Measurements from ENCODE around the gene PRKCQ.

The PRKCQ gene

DNA sequence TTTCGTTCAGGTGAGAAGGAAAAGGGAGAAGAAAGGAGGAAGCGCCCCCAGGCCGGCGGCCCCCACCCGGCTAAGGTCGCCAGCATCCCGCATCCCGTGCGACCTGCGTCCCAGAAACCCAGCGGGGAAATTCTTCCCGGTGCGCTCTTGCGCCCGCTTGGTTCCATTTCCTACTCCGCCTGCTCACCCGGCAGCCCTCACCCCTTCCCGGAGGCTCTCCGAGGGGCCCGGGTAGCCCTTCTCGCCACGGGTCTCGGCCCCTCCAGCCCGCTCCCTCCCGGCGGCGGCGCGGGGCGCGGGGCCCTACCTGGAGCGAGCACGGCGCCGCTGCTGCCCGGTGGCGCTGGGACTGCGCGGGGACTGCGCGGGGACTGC, at the start of gene PRKCQ:
TSS of gene PRKCQ (minus strand) at position 373 of the 375 bp plus-strand sequence. CDS start 65,141 bp downstream, outside the sequence.
- no peak for DNase-seq (ENCODE audit: low read depth, low spot score)

DNA sequence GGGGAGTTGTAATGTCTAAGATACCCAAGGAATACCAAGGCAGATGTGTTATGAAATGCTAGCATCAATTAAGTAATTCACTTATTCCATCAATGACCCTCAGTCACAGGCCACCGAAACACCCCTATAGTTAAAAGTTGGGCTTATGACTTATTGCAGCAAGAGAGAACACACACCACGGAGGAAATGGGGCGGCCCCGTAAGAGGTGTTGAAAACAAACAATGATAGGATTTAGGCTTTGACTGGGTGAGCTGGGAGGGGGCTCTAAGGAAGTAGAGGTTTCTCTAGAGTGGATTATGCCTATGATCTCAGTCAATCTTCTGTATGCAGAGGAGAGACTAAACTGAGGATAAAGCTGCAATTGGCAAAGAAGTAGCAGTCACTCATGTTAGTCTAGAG, 45.4 kb upstream of the PRKCQ start:
- no peak for DNase-seq (ENCODE audit: low read depth, low spot score)

DNA sequence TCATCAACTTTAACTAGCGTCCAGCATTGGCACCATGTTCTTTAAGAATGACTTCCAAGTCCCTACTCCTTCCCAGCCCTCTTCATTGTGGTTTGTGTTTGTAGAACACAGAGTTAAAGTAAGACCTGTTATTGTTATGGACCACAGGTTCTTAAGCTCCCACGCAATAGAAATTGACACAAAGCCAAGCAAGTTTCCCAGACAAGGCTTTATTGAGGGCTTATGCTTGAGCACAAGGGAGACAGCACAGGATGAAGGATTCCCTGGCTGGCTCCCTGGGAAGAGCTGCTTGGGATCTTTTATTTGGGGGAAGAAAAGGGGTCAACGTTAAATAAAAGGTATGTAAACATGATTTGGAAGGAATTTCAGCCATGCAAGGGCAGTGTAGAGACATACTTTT, 44.3 kb upstream of the PRKCQ start:
- DNase-seq (ENCODE audit: low read depth, low spot score): no peak

DNA sequence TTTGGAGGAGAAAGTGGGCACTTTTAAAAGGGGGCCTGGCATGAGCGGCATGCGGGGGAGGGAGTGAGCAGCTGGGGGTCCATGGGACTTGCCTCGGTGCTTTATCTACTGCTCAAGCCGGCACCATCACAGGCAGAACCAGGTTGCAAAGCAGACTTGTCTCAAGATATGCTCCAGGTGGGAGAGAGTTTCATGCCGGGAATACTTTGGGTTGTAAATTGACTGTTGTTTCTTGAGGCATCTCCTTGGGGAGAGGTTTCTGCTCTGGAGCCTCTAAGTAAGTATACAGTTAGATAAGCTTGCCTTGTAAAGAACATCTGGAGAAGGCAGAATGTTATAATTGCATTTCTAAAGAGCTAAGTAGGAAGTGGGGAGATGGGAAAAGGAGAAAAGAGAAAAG, 42.8 kb upstream of the PRKCQ start:
- DNase-seq (ENCODE audit: low read depth, low spot score): no peak

DNA sequence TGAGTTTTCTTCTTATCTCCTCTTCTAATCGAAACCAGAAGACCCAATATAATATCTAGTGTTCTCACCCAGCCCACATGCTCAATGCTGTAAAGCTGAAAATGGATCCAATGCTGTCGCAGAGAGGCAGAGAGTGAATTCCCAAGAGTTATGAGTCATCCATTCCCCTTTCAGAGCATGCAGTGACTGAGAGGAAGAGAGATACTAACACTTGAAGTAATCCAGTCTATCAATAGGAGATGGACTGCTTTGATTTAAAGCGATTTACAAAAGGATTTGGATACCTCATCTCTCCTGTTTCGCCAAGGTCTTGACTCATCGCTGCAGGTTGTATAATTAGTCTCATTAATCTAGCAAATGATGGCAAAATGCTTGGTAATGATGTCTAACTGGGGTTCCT, 41.5 kb upstream of the PRKCQ start:
- no peak for DNase-seq (ENCODE audit: low read depth, low spot score)

DNA sequence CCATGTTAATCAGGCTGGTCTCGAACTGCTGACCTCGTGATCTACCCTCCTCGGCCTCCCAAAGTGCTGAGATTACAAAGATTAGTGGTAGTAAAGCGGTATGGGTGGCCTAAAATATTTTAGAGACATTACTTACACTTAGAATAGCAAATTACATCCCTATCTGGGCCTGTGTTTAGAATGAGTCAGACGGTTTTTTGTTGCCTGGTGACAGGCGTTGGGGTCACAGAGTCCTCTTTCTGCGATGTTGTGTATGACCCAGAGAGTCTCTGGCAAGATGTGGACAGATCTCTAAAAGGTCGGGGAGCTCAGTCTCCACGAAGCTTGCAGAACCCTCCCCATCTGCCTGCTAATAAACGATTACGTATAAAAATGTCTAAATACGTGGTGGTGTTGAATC, 39.6 kb upstream of the PRKCQ start:
- DNase-seq (ENCODE audit: low read depth, low spot score): no peak

DNA sequence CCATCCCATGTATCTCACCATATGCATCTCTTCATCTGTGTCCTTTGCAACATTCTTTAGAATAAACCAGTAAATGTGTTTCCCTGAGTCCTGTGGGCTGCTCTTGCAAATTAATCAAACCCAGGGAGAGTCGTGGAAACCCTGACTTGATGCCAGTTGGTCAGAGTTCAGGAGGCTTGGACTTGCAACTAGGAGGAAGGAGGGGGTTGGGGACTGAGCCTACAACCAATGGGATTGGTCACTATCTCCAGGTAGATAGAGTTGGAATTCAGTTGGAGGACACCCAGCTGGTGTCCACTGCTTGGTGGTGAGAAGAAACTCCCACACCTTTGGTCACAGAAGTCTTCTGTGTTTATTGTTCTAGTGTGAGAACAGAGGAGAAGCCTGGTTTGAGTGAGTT, 38.3 kb upstream of the PRKCQ start:
- DNase-seq (ENCODE audit: low read depth, low spot score): no peak

DNA sequence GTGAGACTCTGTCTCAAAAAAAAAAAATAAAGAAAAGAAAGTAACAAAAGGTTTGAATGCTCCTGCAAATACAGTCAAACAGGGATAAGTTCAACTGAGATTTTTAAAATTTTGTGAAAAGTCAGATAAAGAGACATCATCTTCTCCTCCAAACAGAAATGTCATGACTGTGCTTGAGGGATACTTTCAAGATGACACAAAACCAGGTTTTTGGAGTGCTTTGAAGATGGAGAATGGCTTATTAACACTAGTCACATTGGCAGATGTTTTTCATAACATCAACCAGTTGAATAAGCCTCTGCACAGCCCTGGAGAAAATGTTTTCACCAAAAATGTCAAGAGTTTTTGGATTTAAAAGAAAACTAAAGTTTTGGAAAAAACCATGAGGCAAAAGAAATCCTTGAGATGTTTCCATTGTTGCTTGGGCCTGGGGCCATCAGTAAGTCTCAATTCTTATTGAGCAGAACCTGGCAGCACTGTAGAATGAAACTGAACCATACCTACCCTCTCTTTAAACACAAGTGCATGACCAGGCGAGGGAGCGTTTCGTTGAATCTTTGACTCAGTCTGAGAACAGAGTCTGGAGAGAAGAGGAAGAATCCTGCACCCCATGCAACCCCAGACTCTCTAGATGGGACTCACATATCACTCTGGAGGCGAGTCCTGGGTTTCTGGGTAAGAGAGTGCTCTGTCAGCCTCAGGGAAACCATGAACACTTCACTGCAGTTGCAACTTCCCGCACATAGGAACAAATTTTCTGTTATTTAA, 37.4 kb upstream of the PRKCQ start:
- DNase-seq (ENCODE audit: low read depth, low spot score): no peak

DNA sequence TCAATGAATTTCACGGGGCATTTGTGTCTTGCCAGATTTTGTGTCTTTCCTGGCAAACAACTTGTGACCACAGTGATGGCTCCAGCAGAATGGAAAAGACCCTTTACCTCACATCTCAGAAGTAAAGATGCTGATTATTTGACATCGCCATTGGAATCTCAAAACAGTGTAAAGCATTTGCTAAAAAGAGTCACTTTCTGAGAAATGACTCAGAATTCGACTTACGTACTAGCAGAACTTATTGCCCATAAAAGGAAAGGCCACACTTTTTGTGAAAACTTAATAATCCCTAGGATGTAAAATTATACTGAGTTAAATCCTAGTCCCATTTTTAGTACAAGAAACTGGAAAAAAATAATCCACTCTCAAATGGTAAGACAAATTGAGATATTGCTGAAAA, 35.9 kb upstream of the PRKCQ start:
- no peak for DNase-seq (ENCODE audit: low read depth, low spot score)

DNA sequence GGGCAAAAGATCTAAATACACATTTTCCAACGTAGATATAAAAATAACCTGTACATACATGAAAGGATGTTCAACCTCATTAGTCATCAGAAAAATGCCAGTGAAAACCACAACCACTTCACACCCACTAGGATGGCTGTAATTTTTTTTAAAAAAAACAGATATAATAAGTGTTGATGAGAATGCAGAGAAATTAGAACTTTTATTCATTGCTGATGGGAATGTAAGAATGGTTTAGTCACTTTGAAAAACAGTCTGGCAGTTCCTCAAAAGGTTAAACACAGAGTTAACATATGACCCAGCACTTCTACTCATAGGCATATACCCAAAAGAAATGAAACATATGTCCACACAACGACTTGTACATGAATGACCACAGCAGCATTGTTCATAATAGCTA, 32.3 kb upstream of the PRKCQ start:
- DNase-seq (ENCODE audit: low read depth, low spot score): no peak

DNA sequence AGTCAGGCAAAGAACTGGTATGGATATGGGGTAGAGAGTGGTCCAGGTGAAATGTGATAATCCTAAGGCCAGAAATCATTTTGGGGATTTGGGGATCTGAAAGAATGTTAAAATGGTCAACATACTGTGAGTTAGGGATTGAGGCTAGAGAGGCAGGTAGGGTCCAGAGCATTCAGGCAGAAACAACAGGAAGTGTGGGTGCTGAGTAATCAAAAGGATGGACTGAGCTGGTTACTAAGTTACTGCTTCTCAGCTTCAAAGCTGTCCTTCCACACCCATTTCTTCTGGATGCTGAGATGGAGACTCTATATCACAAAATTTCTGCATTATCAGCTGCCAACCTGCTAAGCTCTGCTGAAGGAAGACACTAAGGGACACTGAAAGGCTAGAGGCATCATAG, 30.6 kb upstream of the PRKCQ start:
- DNase-seq (ENCODE audit: low read depth, low spot score): no peak

DNA sequence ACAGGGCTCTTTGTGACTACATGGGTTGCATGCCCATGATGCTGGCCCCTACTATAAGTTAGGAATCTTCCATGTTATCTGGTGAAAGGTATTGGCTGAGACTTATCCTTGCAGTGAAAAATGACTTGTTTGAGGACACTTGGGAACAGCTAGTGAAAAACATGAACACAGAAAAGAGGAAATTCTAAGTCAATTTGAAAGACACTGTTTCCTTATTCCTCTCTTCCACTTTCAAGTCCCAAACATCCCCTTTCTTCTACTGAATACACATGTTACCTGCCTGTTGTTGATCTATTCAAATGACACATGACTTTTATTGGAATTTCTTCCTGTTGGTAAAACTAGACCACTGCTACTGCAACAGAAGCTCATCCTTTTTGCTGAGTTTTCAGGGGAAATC, 29.5 kb upstream of the PRKCQ start:
- no peak for DNase-seq (ENCODE audit: low read depth, low spot score)

DNA sequence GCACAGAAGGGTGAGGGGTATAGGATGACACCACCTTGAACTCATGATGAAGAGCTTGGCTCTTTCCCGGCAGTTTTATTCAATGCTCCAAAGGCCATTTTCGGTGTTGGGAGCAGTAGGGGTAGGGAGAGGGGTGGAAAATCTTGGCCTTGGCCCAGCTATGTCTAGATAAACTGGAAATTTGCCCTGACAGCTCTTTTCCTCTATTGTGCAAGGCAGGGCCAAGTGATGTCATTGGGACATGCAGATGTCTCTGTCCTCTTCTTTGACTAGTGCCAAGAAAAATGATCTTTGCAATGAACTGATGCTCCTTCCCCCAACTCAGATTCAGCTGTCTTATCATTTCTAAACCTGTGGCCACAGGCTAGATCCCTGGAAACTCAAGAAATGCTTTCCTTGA, 27.7 kb upstream of the PRKCQ start:
- DNase-seq (ENCODE audit: low read depth, low spot score): no peak

DNA sequence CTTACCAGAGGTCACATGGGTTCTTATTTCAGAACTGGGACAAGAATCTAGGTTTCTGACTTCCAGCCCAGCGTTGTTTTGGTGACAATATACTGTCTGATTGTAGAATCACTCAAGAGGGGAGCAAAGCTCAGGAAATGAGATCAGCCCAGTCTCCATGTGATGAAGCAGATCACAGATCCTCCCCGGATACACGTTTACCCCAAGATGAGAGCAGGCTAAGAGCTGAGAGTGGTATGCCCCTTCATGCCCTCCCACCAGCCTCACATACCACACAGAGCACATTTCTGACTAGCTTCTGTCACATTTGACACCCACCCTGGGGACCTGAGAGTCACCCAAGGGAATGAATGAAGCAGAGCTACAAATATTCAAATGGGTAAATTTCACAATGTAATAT, 27.1 kb upstream of the PRKCQ start:
- no peak for DNase-seq (ENCODE audit: low read depth, low spot score)

DNA sequence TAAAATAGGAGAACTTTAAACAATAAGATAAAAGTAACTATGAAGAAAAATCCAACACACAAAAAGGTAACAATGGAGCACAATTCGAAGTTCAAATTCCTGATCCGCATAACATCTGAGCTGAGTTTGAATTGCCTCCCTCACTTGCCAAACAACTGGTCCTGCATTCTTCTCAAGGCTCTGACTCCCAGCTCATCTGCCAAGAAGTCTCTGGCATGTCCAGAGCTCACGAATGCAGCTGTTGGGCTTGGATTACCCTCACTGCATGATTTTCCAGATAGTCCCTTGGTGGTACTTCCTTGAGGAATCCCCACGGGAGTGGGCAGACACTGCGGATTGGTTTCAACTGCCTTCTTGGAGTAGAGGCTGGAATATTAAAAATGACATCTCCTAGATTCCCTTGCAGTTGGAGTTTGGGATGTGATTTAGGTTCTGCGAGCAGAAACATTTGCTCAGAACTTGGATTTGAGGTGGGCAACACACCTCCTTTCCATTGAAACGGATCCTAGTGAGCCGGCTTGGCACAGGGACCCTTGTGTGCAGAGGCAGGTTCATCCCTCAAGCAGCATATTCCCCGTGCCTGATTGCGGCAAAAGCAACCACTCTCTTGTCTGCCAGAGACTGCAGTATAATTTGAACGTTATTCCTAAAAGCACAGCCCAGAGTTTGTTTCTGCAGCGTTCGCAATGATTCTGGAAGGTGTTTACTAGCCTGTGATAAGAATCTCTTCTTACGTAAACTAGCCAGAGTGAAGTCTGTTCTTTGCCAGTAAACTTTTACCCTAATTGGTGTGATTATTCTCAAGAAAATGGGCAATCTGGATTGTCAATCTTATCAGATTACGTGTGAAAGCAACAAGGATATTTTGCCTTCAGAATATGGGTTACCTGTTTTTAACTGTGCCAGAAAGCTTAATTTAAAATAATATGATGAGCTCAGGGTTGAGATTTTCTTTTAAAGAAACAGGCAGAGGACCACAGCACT, 23.4 kb upstream of the PRKCQ start:
- no peak for DNase-seq (ENCODE audit: low read depth, low spot score)

DNA sequence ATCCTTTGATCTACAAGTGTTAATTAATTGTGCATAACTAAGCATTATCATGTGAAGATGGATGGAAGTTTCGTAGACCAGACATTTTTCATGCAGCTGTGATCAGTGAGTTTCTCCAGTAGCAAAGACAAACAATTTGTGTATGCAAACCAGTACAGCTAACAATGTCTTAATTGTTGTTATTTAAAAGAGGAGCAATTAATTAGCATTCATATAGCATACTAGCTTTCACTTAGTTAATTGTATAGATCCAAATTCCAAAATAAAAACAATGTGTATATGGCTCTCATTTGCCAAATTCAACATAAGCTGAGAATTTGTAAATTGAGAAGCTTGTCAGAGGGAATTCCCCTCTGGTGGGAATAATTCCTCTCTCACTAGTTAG, 22.6 kb upstream of the PRKCQ start:
- DNase-seq (ENCODE audit: low read depth, low spot score): no peak

DNA sequence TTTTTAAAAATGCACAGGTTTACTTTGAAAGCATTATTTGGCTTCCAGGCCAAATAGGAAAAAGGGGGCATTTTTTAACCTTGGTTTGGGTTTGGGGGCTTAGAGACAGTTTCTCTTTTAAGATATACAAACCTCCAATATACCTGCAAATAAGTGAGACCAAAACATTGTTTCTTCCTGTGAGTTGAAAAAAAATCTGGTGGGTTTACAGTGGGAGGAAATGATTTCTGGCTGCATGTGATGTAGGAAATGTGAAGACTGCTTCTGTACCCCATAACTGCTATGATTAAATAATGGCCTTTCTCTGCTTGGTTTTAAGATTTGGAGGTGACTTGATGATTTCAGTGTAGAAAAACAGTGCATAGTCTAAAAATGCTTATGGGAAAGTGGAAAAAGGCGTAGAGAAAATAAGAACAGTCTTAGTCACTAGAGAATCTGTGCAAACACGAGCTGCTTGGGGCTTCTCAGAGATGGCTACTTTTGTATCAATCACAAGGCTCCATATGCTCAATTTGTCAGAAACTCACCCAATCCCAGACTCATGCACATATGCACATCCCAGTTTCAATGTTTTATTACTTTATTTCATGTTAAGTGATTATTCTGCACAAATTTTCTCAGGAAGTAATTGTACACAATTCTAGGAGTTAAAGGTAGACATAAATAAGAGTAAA, 22.1 kb upstream of the PRKCQ start:
- no peak for DNase-seq (ENCODE audit: low read depth, low spot score)

DNA sequence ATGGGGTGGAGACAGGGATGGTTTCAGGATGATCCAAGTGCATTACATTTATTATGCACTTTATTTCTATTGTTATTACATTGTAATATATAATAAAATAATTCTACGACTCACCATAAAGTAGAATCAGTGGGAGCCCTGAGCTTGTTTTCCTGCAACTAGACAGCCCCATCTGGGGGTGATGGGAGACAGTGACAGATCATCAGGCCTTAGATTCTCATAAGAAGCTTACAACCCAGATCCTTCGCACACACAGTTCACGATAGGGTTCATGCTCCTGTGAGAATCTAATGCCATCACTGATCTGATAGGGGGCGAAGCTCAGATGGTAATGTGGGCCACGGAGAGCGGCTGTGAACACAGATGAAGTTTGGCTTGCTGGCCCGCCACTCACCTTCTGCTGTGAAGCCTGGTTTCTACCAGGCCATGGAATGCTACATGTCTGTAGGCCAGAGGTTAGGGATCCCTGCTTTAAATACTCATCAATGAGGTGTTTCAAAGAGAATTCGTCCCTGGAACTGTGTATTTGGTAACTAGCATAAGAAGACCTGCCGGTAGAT, 21.2 kb upstream of the PRKCQ start:
- no peak for DNase-seq (ENCODE audit: low read depth, low spot score)

DNA sequence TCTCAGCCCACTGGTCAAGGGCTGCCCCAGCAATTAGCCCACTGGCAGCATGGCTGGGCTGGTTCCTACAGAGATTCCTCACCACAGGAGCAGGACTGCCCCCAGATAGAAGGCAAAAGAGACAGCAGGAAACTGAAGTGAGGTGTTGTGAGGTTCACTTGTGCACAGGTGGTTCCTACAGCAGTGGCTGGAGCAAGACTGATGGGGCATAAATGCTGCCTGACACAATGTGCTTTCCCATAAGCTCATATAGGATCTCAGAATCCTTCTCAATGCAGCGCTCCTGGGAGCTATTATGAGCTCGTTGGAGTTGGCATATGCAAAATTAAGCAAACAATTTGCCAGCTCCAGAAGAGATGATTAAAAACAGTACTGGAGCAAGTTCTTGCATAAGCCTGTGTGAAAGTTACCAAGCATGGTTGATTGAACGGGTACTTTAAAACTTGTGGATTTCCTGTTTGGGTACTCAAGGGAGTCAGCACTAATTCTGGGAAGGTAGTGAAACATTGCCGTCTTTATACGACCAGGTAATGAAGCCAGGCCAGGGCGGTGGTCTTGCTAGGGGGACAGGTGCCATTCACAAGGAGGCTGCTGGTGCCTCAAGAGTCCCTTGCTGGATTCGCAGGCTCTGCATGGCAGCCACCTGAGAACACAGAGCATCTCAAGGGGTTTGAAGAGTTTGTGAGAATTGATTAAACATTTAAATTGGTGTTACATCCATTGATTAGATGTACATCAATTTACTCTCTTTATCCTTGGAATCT, 20.3 kb upstream of the PRKCQ start:
- no peak for DNase-seq (ENCODE audit: low read depth, low spot score)

DNA sequence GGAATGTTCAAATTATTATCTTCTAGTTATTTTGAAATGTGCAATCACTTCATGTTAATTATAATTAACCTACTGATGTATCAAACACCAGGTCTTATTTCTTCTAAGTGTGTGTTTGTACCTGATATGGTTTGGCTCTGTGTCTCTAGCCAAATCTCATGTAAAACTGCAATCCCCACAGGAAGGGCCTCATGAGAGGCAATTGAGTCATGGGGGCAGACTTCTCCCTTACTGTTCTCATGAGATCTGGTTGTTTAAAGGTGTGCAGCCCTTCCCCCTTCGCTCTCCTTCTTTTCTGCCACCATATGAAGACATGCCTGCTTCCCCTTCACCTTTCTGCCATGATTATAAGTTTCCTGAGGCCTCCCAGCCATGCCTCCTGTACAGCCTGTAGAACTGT, 18.6 kb upstream of the PRKCQ start:
- DNase-seq (ENCODE audit: low read depth, low spot score): no peak

DNA sequence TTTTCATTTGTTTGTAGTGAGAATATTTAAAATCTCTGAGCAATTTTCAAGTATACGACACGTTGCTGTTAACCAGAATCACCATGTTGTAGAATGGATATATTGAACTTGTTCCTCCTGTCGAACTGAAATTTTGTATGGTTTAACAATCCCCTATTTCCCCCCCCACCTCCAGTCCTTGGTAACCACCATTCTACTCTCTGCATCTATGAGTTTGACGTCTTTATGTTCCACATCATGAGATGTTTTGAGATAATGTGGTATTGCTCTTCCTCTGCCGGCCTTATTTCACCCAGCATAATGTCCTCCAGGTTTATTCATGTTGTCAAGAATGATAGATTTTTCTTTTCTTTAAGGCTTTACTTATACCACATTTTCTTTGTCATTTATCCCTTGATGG, 17.4 kb upstream of the PRKCQ start:
- DNase-seq (ENCODE audit: low read depth, low spot score): no peak
